Fibroblast of the aortic adventitia (primary cell): ENCODE measurements around the gene CDCA8. TPM values are rescaled to one million over a fixed set of nuclear protein-coding genes. Genes with fewer than 3 reads are reported as not detected.

ENCODE experiments used
- DNase-seq: peaks from one replicate; pipeline ENCODE4 v3.0.0-alpha.2; 2010; ENCODE audit warnings: low read depth
- H3K4me3 ChIP-seq: 2 replicates; pipeline ENCODE4 v1.5.1; 2011; ENCODE audit warnings: low read depth, mild to moderate bottlenecking, control low read depth, low read length, moderate library complexity
- CTCF ChIP-seq: IDR thresholded peaks from 2 replicates; pipeline ENCODE4 v1.5.1; 2011; ENCODE audit warnings: mild to moderate bottlenecking, low read length, control low read depth, inconsistent platforms; ENCODE audit not compliant: insufficient read depth
- total RNA-seq: library from RNA; depleted of rRNA; stranded (reverse); fragments of >200 nt; gene quantifications from 2 replicates; pipeline ENCODE4 v1.2.3, GENCODE V29; 2012; ENCODE audit warnings: low replicate concordance

CDCA8 gene
- total RNA-seq, 1 donor, result 12.8 TPM

- no peak for DNase-seq
- TF ChIP-seq CTCF, result no peak
- no peak overlapping the region for H3K4me3 ChIP-seq
Observed at GRCh38 chr1:37724575-37724974, 32.3 kb downstream of the CDCA8 start.

GRCh38 chr1:37725851-37726613 lies 33.7 kb downstream of the CDCA8 start:
- DNase-seq, result no peak
- H3K4me3 ChIP-seq, result no peak overlapping the region
- TF ChIP-seq CTCF, result no peak

- no peak for DNase-seq
- H3K4me3 ChIP-seq, result no peak overlapping the region
- TF ChIP-seq CTCF, result no peak
Observed at GRCh38 chr1:37726751-37727585, 34.7 kb downstream of the CDCA8 start.

GRCh38 chr1:37728416-37728815 lies 36.1 kb downstream of the CDCA8 start:
- TF ChIP-seq CTCF, result no peak
- no peak for DNase-seq
- no peak overlapping the region for H3K4me3 ChIP-seq

- no peak for TF ChIP-seq CTCF
- no peak overlapping the region for H3K4me3 ChIP-seq
- DNase-seq, result no peak
Observed at GRCh38 chr1:37730376-37730775, 38.1 kb downstream of the CDCA8 start.

GRCh38 chr1:37731312-37732019 lies 39.1 kb downstream of the CDCA8 start:
- TF ChIP-seq CTCF, result no peak
- DNase-seq, result no peak
- H3K4me3 ChIP-seq, result no peak overlapping the region
